8988T (cell line): ENCODE data around the gene FAM219B.
A peak's percentile ranks its signal among the peaks of the same experiment; 100 is the strongest.
"Not testable (repeated sequence)": the region's sequence is repeated elsewhere in the genome, so short reads cannot be mapped to it uniquely, and the experiment has no call there.

ENCODE experiments used
- DNase-seq: peaks from one replicate; pipeline ENCODE4 v3.0.0; 2011

FAM219B gene

GRCh38 chr15:74906450-74907162 lies at the start of gene FAM219B:
TSS of gene FAM219B (minus strand) at chr15:74906851. CDS start at chr15:74906800, 51 bp downstream.
- DNase-seq, result peak; percentile 81

- no peak for DNase-seq
Measured at GRCh38 chr15:74955796-74956647, 49.4 kb upstream of the FAM219B start.

- DNase-seq, result no peak
Measured at GRCh38 chr15:74955017-74955416, 48.4 kb upstream of the FAM219B start.

- DNase-seq, result no peak
Measured at GRCh38 chr15:74954515-74954914, 47.9 kb upstream of the FAM219B start.

- DNase-seq, result no peak
Measured at GRCh38 chr15:74951006-74951405, 44.4 kb upstream of the FAM219B start.

- no peak for DNase-seq
Measured at GRCh38 chr15:74950078-74950908, 43.6 kb upstream of the FAM219B start.

- DNase-seq, result no peak
Measured at GRCh38 chr15:74937590-74938371, 31.1 kb upstream of the FAM219B start, which contains the start of gene COX5A. TSS of gene COX5A (minus strand) at chr15:74938073. CDS start at chr15:74938014, 59 bp downstream.

GRCh38 chr15:74937272-74937589 lies 30.6 kb upstream of the FAM219B start:
- DNase-seq, result no peak

- DNase-seq, result not testable (repeated sequence)
Measured at GRCh38 chr15:74935193-74935592, 28.5 kb upstream of the FAM219B start.

GRCh38 chr15:74933573-74933972 lies 26.9 kb upstream of the FAM219B start:
- DNase-seq, result no peak

GRCh38 chr15:74928771-74929198 lies 22.1 kb upstream of the FAM219B start:
- no peak for DNase-seq

- DNase-seq, result no peak
Measured at GRCh38 chr15:74924525-74924924, 17.9 kb upstream of the FAM219B start.

GRCh38 chr15:74920456-74920855 lies 13.8 kb upstream of the FAM219B start:
- DNase-seq, result no peak

GRCh38 chr15:74917676-74918075 lies 11.0 kb upstream of the FAM219B start:
- DNase-seq, result no peak

GRCh38 chr15:74913799-74914198 lies 7.1 kb upstream of the FAM219B start:
- DNase-seq, result not testable (repeated sequence)

- DNase-seq, result no peak
Measured at GRCh38 chr15:74913041-74913440, 6.4 kb upstream of the FAM219B start.

- no peak for DNase-seq
Measured at GRCh38 chr15:74908635-74909034, 2.0 kb upstream of the FAM219B start.

- DNase-seq, result no peak
Measured at GRCh38 chr15:74907163-74907870, 666 bp upstream of the FAM219B start.

GRCh38 chr15:74906067-74906449 lies 593 bp downstream of the FAM219B start:
- DNase-seq, result no peak

- DNase-seq, result no peak
Measured at GRCh38 chr15:74904190-74904805, 2.4 kb downstream of the FAM219B start.

- DNase-seq, result no peak
Measured at GRCh38 chr15:74903676-74904075, 3.0 kb downstream of the FAM219B start.
